ENCODE data around the gene SECISBP2.
A peak's percentile ranks its signal among the peaks of the same experiment; 100 is the strongest.

The SECISBP2 gene

DNA sequence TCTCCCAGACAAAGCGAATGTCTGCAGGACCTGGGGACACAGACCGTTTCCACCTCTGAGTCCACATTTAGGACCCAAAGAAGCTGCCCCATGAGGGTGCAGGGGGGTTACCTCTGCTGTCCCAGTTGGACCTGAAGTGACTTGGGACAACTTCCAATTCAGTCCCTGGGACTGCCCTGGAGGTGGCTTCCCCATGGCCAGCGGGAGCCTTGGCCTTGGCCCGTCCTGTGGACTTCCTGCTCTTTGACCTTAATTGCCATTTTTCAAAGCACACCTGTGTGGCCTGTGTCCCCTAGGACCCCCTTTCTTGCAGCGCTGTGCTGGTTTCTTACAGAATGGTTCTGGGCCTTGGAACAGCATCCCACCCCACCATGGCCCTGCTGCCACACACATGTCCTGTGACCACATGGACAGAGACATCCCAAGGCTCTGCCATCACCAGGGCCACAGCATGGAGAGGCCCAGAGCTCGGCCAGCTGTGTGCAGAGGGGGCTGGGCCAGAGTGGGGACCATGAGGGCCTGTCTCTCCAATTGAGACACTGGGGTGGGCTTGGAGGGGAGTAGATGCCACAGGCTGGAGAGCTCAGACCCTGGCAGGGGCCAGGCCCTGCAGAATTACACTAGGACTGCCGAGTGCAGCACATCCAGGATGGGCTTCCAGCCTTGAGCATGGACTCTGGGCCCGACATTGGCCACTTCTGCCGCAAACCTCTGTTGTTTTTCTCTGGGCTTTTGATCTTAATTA, 45.8 kb downstream of the SECISBP2 start:
- no peak for DNase-seq

DNA sequence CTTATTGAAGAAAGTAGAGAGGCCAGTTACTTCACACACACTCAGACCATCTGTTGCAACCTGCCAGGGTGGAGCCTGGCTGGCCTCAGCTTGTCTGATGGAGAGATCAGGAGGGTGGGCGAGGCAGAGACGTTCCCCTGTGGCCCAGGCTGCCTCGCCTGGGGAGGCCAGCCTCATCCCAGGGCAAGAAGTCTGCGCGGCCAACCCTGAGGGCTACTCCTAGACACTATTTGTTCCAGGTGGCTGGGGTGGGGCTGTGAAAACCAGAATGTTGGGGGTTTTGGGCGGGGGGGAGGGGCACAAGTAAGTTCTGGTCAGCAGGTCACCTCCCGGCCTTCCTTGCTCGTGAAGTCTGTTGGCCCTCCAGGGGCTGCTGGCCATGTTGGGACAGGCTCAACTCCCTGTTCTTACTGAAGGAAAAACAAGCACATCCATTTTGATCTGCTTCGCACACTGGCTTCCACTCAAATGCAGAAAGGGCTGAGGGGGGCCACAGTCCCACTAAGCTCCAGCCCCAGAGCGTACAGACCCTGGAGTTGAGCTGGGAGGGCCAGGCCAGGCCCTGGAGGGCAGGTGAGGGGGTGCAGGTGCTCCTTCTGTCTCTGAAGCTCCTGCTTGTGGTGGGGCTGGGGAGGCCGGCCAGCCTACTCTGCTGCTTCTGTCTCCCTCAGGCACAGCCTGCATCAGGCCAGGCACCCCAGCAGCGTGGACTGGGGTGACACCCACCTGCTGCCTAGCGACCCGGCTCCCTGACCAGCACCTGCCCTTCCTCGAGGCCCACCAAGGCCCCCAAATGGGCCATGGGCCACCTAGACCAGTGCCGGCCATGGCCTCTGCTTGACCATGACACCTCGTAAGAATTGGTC, 46.6 kb downstream of the SECISBP2 start:
- DNase-seq = no peak

DNA sequence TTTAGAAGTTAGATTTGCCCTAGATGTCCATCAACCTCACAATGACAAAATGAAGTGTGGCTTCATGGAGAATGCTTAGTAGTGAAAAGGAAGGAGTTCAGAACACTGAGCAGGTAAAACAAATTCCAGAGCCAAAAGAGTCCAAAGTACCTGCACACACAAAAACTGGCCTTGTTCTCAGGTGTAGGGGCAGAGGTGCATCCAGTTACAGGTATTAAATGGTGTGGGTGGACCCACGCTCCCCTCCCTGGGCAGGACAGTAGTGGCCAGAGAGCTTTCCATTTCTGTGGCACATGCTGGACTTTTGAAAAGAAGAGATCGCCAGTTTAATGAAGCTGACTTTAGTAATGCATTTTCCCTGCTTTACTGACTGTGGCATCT, 47.2 kb downstream of the SECISBP2 start:
- DNase-seq = no peak

DNA sequence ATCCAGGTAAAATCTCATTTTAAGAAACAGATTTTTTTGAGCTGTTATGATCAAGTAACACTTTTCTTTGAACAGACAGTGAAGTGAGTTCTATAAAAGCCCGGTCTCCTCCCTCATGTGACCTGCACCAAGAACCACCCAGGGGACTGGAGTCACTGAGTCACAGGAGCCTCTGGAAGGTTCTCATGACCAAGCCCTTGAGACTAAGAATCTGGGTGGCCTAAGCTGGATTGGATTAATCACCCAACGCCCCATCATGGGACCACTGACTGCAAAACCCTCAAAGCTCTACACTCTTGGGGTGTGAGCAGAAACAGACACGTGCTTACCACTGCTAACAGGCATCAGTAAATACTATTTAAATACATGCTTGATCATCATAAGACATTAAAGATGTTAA, 48.4 kb downstream of the SECISBP2 start:
- no peak for DNase-seq

DNA sequence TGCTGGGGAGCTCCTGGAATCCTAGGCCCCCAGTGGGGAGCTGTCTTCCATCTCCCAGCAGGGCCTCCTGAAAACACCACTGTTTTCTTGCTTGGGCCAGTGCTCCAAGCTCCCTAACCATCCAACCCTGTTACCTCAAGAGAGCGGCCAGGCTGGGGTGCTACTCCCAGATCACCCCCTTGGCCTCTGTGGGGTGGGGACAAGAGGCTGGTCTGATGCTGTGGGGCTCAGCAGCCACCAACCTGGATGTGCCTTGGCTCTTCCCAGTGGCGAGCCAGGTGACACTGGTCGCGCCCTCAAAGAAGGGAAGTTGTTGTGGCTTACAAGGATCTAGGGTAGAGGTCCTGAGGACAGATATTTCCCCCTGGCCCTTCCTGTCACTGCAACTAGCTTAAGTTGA, 49.0 kb downstream of the SECISBP2 start:
- DNase-seq = no peak

DNA sequence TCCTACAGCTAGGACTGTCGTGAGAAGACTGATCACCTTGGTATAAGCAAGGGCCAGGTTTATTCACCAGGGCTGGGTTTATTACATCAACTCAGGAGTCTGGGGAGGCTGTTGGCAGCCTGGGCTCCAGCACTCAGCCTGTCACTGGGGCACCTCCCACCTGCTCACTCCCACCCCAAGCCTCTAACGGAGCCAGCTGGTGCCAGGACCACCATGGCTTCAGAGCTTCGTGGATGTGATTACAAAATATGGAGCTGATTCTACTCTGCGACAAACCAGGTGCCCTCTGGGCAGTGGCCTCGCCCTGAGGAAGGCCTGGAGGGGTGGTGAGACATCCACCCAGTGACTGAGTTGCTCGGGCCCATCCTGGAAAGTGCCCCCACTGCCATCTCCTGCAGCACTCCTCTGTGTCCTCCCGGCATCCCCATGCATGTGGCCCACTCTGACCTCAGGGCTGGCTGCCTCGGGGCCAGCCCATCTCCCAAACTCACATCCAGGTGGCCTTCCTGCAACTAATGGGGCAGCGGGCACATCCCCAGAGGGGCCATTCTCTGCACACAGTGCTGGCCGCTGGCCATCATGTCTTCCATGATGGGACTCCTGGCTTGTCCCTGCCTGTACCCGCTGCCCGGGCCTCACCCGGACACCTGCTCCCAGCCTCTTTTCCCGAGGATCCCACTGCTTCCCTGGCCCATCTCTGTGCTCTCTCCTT, 49.6 kb downstream of the SECISBP2 start:
- DNase-seq = no peak

DNA sequence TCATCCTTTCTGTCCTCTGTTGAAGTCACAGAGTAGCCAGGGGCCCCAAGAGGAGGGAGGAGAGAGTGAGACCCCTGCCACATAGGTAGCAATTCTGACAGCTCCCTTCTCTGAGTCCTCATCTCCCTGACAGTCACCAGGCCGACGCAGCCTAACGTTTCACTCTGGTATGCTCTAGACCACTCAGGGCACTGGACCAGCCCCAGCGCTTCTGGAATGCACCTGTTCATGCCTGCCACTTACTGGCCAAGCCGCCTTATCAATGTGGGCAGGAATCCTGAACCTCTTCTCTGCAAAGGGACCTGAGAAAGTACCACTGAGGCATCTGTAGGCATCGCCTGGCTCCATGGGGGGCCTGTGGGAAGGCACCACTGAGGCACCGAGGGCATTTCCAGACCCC, 50.2 kb downstream of the SECISBP2 start:
- no peak for DNase-seq

DNA sequence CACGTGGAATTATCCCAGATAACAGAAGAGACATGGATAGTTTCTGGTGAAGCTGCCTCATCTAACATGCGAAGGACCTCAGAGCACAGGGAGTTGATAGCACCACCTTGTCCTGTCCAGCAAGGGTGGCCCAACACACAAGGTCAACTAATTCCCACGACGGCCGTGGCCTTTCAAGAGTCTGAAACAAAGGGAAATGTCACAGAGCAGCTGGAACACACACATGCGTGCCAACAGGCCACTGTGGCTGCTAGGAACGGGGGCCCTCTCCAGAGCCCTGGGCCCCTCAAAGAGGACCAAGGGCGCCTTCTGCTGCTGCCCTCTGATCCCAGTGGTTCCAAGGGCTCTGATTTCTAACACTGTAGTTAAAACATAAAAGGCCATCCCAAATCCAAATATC, 50.7 kb downstream of the SECISBP2 start:
- DNase-seq = no peak

DNA sequence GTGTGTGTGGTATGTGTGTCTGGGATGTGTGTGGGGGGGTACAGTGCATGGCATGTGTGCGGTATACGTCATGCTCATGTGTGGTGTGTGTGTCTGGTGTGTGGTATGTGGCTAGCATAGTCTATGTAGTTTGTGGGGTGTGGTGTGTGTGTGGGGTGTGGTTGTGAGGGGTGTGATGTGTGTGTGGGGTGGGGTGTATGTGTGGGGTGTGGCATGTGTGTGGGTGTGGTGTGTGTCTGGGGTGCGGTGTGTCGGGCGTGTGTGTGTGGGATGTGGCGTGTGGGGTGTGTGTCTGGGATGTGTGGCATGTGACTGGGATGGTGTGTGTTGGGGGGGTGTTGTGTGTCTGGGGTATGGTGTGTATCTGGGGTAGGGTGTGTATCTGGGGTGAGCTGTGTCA, 52.3 kb downstream of the SECISBP2 start:
- DNase-seq = no peak

DNA sequence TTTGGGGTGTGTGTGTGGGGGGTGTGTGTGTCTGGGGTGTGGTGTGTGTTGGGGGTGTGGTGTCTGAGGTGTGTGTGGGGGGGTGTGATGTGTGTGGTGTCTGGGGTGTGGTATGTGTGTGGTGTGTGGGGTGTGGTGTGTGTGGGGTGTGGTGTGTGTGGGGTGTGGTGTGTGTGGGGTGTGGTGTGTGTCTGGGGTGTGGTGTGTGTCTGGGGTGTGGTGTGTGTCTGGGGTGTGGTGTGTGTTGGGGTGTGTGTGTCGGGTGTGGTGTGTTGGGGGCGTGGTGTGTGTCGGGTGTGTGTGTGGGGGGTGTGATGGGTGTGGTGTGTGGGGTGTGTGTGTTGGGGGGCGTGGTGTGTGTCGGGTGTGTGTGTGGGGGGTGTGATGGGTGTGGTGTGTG, 53.5 kb downstream of the SECISBP2 start:
- peak in 2 of 56 donors; percentile 30 to 38 for DNase-seq

DNA sequence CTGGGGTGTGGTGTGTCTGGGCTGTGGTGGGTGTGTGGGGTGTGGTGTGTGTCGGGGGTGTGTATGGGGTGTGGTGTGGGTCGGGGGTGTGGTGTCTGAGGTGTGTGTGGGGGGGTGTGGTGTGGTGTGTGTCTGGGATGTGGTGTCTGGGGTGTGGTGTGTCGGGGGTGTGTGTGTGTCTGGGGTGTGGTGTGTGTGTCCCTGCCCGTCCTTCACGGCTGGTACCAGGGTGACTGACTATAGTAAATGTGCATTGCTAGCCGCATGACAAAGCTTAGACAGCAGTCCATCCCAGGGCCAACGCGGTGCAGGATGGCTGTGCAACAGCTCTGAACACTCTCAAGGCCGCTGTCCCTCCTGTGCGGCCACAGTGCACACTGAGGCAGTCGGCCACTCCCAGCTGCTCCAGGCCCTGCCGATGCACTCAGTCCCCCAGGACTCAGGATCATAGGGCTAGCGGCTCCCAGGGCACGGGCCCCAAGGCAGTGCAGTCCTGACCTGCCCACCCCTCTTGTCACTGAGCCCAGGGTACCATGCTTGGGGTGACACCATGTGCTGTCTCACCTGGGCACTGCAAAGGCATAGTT, 54.0 kb downstream of the SECISBP2 start:
- DNase-seq = no peak

DNA sequence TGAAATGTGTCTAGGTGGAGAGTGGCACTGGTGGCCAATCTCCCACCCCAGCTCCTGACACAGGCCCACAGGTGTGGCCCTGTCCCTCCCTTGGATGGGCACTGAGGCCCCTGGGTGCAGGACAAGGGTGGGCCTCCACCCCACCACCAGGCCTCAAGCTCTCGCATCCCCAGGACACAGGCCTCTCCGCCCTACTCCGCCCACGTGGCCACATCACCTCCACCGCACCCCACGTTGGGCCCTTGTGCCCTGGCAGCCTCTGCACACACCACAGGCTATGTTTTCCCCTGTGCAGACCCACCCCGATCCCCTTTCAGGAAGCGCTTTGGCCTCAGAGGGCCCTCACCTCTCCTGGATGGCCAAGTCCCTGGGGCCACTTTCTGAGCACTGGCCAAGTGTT, 54.7 kb downstream of the SECISBP2 start:
- DNase-seq = no peak

DNA sequence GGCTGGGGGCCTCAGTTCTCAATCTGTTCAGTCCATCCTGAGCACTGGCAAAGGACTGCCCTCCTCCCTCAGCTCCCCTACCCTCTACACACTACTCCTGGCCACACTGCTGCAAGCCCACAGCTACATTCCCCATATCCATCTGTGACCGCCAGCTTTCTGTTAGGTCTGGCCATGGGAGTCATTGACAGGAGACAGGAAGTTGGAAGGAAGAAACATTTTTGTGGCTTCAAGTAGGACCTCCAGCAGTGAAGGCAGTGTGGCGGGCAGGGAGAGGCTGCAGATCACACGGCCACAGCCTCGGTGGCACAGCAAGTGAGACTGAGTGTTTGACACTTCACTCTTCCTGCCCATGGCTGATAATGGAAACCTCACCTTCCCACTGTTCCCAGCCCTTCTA, 55.9 kb downstream of the SECISBP2 start:
- no peak for DNase-seq

DNA sequence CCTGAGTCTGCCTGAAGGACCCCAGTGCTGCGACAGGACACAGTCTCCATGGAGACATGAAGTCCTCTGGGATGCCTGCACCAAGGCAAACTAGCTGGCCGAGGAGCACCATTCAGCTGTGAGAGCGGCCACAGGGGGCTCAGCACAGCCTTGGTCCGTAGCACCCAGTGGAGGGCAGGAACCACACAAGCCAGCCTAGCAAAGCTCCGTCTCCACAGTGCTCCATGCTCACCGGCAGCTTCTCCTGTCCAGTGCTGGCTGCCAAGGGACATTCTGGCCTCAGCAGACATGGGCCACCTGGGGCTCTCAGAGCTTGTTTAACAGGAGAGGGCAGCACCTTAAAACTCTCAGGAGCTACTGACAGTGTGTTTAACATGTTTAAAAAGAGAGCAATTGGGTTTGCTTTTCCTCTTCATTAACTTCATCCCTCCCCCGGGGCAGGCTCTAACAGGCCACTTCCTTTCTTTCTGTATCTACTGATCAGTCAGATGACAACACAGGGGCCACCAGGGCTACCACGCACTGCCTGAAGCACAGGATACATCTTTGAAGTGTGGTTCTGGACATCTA, 57.0 kb downstream of the SECISBP2 start:
- peak in 1 of 56 donors; percentile 24 for DNase-seq

DNA sequence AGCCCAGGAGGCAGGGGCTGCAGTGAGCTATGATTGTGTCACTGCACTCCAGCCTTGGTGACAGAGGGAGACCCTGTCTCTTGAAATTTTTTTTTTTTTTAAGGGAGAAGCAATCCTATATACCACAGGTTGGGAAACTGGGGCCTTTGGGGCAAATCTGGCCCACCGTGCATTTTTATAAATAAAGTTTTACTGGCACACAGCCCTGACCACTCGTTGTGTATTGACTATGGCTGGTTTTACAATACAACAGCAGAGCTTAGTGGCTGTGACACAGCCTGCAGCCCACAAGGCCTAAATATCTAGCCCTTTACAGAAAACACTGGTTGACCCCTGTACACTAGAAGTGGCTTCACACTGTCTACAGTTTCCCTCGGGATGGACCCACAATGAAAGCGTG, 58.0 kb downstream of the SECISBP2 start:
- no peak for DNase-seq

DNA sequence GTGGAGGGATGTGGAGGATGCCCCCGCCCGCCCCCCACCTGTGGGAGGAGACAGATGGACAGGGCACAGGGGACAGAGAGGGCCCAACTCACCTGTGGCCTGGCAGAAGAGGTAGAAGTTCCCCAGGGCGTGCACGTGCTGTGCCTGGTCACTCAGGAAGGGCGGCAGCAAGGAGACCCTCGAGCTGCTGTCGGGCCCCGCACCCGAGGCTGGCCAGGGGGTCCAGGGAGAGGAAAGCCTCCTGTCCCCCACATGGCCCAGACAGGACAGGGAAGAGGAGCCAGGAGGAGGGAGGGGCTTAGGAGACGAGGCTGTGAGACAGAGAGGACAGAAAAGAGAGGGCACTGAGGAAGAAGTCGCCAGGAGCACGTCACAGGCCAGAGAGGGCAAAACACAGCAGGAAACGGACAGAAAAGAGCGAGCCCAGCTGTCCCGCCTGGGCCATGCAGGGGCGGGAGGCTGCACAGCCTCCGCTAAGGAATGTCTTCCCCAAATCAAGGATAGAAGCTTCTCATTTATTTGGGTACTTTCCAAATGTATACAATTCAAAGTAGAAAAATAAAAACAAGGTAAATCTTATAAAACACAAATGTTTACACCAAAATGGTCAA, 58.5 kb downstream of the SECISBP2 start:
- no peak for DNase-seq

DNA sequence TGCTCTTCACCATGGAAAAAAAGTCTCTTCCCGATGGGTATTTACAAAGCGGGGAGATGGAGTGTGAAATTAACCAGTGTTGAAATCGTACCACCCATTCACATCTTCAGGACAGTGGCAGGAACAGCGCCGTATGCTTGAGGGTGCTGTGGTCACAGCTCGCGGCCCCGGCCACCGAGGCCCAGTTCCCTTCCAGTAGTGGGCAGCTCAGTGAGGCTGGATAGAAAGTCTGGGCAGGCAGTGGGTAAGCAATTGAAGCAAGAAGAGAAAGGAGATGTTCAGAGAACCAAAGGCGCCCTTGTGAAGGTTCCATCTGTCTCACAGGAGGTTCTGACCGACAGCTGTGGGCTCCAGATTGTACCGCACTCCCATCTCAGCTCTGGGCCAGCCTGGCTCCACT, 59.1 kb downstream of the SECISBP2 start:
- DNase-seq = no peak

DNA sequence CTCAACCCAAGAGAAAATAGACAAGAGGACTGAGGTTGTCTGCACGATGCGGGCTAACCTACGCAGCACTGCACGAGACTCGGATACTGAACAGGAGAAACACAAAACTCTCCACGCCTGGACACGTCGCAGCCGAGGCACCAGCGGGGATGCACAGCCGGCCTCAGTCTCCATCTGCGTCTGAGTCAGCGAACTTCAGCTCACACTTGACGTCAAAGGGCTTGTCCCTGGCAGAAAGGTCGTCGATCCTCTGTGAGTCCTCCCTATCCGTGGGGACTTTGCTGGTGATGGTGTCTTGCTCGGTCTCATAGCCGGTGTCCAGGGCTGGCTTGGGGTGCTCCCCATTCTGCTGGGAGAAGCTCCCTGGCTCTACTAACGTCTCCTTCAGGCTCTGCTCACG, 60.2 kb downstream of the SECISBP2 start:
- no peak for DNase-seq

DNA sequence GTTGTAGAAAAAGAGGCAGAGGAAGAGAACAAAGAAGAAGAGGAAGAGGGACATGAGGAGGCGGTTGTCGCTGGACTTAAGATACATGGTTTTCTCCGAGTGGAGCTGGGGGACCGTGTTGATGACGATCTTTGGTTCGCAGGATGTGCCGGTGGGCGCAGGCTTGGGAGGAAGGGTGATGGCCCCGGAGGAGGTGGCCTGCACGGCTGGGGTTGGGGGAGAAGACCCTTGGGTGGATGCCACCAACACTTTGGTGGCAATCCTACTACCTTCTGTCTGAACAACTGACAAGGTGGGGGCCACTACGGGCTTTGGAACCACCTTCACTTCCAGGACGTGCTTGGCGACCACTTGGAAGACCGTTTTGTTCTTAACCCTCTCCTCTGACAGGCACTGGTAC, 60.7 kb downstream of the SECISBP2 start:
- DNase-seq = no peak

DNA sequence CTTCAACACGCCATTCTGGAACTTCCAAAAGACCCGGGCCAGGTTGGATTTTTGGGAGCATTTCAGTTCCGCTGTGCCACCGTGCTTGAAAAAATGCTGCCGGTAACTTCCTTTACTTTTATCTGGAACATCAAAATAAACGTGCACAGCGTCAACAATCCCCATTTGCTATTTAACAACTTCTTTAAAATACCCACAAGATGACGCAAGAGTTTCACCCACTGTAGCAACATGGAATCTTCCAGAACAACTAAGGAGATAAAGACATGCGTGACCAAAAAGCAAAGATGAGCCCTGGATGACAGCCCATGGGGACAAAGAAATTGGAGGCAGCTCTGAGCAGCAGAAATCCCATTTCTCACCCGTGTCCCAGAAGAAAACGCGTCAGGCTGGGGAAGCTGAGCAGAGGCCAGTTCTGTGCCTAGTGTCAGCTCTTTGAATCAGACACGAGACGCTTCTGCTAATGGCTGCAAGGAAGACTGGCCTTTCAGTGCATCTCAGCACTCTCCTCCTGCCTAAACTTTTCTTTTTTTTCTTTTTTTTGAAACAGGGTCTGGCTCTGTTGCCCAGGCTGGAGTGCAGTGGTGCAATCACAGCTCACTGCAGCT, 61.3 kb downstream of the SECISBP2 start:
- no peak for DNase-seq

Measured in amygdala (tissue), 56 donors.